Measurements from ENCODE around the gene PRMT1. TPM values are rescaled to one million over a fixed set of nuclear protein-coding genes. Genes with fewer than 3 reads are reported as not detected.
"Not testable (repeated sequence)": the region's sequence is repeated elsewhere in the genome, so short reads cannot be mapped to it uniquely, and the experiment has no call there.

PRMT1 gene
- polyA plus RNA-seq, 1 of the 3 experiments (the other 2 are of a cell fraction): 789 TPM

DNA sequence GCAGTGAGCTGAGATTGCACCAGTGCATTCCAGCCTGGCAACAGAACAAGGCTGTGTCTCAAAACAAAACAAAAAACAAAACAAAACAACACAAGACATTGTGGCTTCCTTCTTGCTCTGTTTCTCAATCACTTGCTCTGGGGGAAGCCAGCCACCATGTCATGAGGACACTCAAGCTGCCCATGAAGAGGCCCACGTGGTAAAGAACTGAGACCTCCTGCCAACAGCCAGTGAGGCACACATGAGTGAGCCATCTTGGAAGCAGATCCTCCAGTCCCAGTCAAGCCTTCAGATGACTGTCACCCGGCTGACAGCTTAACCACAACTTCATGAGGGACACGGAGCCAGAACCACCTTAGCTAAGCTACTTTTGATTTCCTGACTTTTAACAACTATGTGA lies 39.1 kb downstream of the PRMT1 start:
- TF ChIP-seq RXRA (IDR thresholded peaks at IDR 0.05; ENCODE audit: borderline replicate concordance, low read depth) (no peak), JUND (IDR thresholded peaks at IDR 0.05) (no peak)
- Histone ChIP-seq H3K9me2 (no peaks in the 10 kb centered on the region), H3K36me3 (replicated peaks in 1 of 2; ENCODE audit: control insufficient read depth in 1 of 2, insufficient read depth in 2 of 2, low read length in 1 of 2) (peaks cover 0 to 3% of the 10 kb centered on the region in 2 experiments), H3K79me2 (ENCODE audit: insufficient read depth) (no peaks in the 10 kb centered on the region), H3K27ac (ENCODE audit: low read depth in 2 of 2, low read length in 1 of 2) (no peak overlapping the region), H3K9me3 (no peaks in the 10 kb centered on the region), H3K4me3 (ENCODE audit: low read depth in 2 of 2, low read length in 1 of 2) (no peak overlapping the region), H3K4me2 (no peak overlapping the region), H3K4me1 (ENCODE audit: control insufficient read depth in 1 of 2, insufficient read depth in 2 of 2, low read depth in 1 of 2, low read length in 1 of 2) (peaks cover 0 to 8% of the 10 kb centered on the region in 2 experiments; a peak in 1 of 4 replicates), H3K9ac (no peak overlapping the region), H3F3A (replicated peaks; ENCODE audit: insufficient read depth) (no peaks in the 10 kb centered on the region), H4K20me1 (ENCODE audit: insufficient read depth) (no peaks in the 10 kb centered on the region), H3K27me3 (ENCODE audit: insufficient read depth) (no peaks in the 10 kb centered on the region), H2AFZ (ENCODE audit: low read depth) (no peak overlapping the region)
- WGBS (ENCODE audit: low lambda C conversion rate): 62% methylated on average over 3 of the region's 3 CpGs
- no peak for DNase-seq
- ChIA-PET POLR2A (no interaction called here), CTCF (interaction anchor here (1.3 kb wide), 1 partner anchor 37 kb away, joined by 4 read pairs; no protein-coding TSS in a partner anchor)

DNA sequence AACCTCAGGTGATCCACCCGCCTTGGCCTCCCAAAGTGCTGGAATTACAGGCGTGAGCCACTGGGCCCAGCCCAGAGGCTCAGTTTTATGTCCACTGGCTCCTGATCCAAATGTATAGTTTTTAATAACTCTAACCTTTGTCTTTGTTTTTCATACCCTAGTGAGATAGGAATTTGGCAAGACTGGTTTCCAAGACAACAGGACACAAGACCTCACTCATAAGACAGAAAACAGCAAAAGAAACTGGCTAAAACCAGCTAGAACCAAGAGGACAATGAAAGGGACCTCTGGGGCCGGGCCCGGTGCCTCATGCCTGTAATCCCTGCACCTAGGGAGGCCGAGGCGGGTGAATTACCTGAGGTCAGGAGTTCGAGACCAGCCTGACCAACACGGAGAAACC lies 41.4 kb downstream of the PRMT1 start:
- Histone ChIP-seq H4K20me1 (ENCODE audit: insufficient read depth) (no peaks in the 10 kb centered on the region), H3K36me3 (replicated peaks in 1 of 2; ENCODE audit: control insufficient read depth in 1 of 2, insufficient read depth in 2 of 2, low read length in 1 of 2) (no peaks in the 10 kb centered on the region), H3K4me1 (ENCODE audit: control insufficient read depth in 1 of 2, insufficient read depth in 2 of 2, low read depth in 1 of 2, low read length in 1 of 2) (peaks cover 0 to 2% of the 10 kb centered on the region in 2 experiments; a peak in 1 of 4 replicates), H3K27ac (ENCODE audit: low read depth in 2 of 2, low read length in 1 of 2) (no peak overlapping the region), H3F3A (replicated peaks; ENCODE audit: insufficient read depth) (no peaks in the 10 kb centered on the region), H2AFZ (ENCODE audit: low read depth) (no peak overlapping the region), H3K79me2 (ENCODE audit: insufficient read depth) (no peaks in the 10 kb centered on the region), H3K4me3 (ENCODE audit: low read depth in 2 of 2, low read length in 1 of 2) (no peak overlapping the region), H3K9ac (no peak overlapping the region), H3K9me2 (no peaks in the 10 kb centered on the region), H3K27me3 (ENCODE audit: insufficient read depth) (no peaks in the 10 kb centered on the region), H3K9me3 (no peaks in the 10 kb centered on the region), H3K4me2 (no peak overlapping the region)
- POLR2A ChIA-PET: no interaction called here
- WGBS (ENCODE audit: low lambda C conversion rate): 94% methylated on average over 8 of the region's 8 CpGs
- TF ChIP-seq, protein P1, sequence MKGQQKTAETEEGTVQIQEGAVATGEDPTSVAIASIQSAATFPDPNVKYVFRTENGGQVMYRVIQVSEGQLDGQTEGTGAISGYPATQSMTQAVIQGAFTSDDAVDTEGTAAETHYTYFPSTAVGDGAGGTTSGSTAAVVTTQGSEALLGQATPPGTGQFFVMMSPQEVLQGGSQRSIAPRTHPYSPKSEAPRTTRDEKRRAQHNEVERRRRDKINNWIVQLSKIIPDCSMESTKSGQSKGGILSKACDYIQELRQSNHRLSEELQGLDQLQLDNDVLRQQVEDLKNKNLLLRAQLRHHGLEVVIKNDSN (IDR thresholded peaks at IDR 0.05; ENCODE audit: borderline replicate concordance, low read depth): no peak
- no peak for TF ChIP-seq FOXM1 (IDR thresholded peaks at IDR 0.05; ENCODE audit: low read depth)
- CTCF ChIA-PET: interaction anchor here (0.6 to 2.2 kb wide), 4 partner anchors 9 to 242 kb away, joined by 3 to 9 read pairs (median 4); partner anchors contain the start of gene FUZ
- DNase-seq: no peak

DNA sequence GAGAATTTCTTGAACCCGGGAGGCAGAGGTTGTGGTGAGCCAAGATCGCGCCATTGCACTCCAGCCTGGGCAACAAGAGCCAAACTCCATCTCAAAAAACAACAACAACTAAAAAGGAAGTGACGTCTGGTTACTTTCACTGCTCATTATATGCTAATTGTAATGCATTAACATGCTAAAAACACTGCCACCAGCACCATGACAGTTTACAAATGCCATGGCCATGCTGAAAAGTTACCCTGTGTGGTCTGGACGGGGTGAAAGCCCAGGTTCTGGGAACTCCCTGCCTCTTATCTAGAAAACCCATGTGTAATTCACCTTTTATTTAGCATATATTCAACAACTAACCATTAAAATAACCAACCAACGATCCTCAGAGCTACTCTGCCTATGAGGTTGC lies 41.9 kb downstream of the PRMT1 start:
- no peaks in the 10 kb centered on the region for H3K27me3 ChIP-seq (ENCODE audit: insufficient read depth)
- TF ChIP-seq, protein P2, sequence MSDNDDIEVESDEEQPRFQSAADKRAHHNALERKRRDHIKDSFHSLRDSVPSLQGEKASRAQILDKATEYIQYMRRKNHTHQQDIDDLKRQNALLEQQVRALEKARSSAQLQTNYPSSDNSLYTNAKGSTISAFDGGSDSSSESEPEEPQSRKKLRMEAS (IDR thresholded peaks at IDR 0.05; ENCODE audit: low read depth): no peak
- TF ChIP-seq NFIC (IDR thresholded peaks at IDR 0.05; ENCODE audit: borderline replicate concordance): no peak
- no peak for TF ChIP-seq TEAD4 (IDR thresholded peaks at IDR 0.05; ENCODE audit: borderline replicate concordance, insufficient read depth)
- TF ChIP-seq JUND (IDR thresholded peaks at IDR 0.05): no peak
- no peak for TF ChIP-seq GABPA (IDR thresholded peaks at IDR 0.05; ENCODE audit: low read depth)
- no peak for TF ChIP-seq FOXJ3 (CRISPR knock-in tag; IDR thresholded peaks at IDR 0.05)
- TF ChIP-seq TAF1 (IDR thresholded peaks at IDR 0.05; ENCODE audit: borderline replicate concordance, low read depth, low read length): no peak
- TF ChIP-seq, protein P3, sequence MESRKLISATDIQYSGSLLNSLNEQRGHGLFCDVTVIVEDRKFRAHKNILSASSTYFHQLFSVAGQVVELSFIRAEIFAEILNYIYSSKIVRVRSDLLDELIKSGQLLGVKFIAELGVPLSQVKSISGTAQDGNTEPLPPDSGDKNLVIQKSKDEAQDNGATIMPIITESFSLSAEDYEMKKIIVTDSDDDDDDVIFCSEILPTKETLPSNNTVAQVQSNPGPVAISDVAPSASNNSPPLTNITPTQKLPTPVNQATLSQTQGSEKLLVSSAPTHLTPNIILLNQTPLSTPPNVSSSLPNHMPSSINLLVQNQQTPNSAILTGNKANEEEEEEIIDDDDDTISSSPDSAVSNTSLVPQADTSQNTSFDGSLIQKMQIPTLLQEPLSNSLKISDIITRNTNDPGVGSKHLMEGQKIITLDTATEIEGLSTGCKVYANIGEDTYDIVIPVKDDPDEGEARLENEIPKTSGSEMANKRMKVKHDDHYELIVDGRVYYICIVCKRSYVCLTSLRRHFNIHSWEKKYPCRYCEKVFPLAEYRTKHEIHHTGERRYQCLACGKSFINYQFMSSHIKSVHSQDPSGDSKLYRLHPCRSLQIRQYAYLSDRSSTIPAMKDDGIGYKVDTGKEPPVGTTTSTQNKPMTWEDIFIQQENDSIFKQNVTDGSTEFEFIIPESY (IDR thresholded peaks at IDR 0.05; ENCODE audit: borderline replicate concordance, low read depth): no peak
- TF ChIP-seq, protein P1 (IDR thresholded peaks at IDR 0.05; ENCODE audit: borderline replicate concordance, low read depth): no peak
- TF ChIP-seq TCF12 (IDR thresholded peaks at IDR 0.05): no peak
- TF ChIP-seq RAD21 (IDR thresholded peaks at IDR 0.05; ENCODE audit: low read length): no peak
- TF ChIP-seq RCOR1 (IDR thresholded peaks at IDR 0.05; ENCODE audit: low read length): no peak
- H4K20me1 ChIP-seq (ENCODE audit: insufficient read depth): no peaks in the 10 kb centered on the region
- no peaks in the 10 kb centered on the region for H3K36me3 ChIP-seq (replicated peaks in 1 of 2; ENCODE audit: control insufficient read depth in 1 of 2, insufficient read depth in 2 of 2, low read length in 1 of 2)
- no peaks in the 10 kb centered on the region for H3K4me1 ChIP-seq (ENCODE audit: control insufficient read depth in 1 of 2, insufficient read depth in 2 of 2, low read depth in 1 of 2, low read length in 1 of 2)
- WGBS (ENCODE audit: low lambda C conversion rate): 77% methylated on average over 6 of the region's 6 CpGs
- POLR2A ChIA-PET: no interaction called here
- H3K27ac ChIP-seq (ENCODE audit: low read depth in 2 of 2, low read length in 1 of 2): no peak overlapping the region
- H3K4me3 ChIP-seq (ENCODE audit: low read depth in 2 of 2, low read length in 1 of 2): no peak overlapping the region
- no peaks in the 10 kb centered on the region for H3F3A ChIP-seq (replicated peaks; ENCODE audit: insufficient read depth)
- CTCF ChIA-PET: interaction anchor here (0.6 to 2.2 kb wide), 2 partner anchors 9 to 242 kb away, joined by 3 to 9 read pairs; no protein-coding TSS in a partner anchor
- no peak overlapping the region for H3K4me2 ChIP-seq
- DNase-seq: no peak
- H3K9me3 ChIP-seq: no peaks in the 10 kb centered on the region
- H3K9me2 ChIP-seq: no peaks in the 10 kb centered on the region
- H3K9ac ChIP-seq: no peak overlapping the region
- H2AFZ ChIP-seq (ENCODE audit: low read depth): no peak overlapping the region
- no peaks in the 10 kb centered on the region for H3K79me2 ChIP-seq (ENCODE audit: insufficient read depth)

DNA sequence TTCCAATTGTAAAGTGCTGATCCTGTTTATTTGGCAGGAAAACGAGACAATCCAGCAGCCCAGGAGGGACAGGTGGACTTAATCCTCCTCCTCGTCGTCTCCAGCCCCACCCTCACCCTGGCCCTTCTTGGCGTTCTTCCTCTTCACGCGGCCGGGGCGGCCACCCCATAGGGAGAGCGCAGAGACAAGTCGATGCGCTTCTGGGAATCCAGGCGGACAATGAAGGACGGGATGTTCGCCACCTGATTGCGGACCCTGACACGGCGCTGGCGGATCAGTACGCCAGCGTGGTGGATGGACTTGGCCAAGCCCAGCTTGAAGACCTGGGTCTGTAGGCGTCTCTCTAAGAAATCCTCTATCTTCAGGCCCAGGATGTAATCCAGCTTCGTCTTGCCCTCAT lies 42.3 kb downstream of the PRMT1 start:
- H3F3A ChIP-seq (replicated peaks; ENCODE audit: insufficient read depth); H3K9me3 ChIP-seq; H3K9ac ChIP-seq; DNase-seq; H3K79me2 ChIP-seq (ENCODE audit: insufficient read depth); H3K4me3 ChIP-seq (ENCODE audit: low read depth in 2 of 2, low read length in 1 of 2); H3K36me3 ChIP-seq (replicated peaks in 1 of 2; ENCODE audit: control insufficient read depth in 1 of 2, insufficient read depth in 2 of 2, low read length in 1 of 2); CTCF ChIA-PET; H2AFZ ChIP-seq (ENCODE audit: low read depth); POLR2A ChIA-PET; H3K27ac ChIP-seq (ENCODE audit: low read depth in 2 of 2, low read length in 1 of 2); H3K4me1 ChIP-seq (ENCODE audit: control insufficient read depth in 1 of 2, insufficient read depth in 2 of 2, low read depth in 1 of 2, low read length in 1 of 2); H3K4me2 ChIP-seq; H3K9me2 ChIP-seq; H3K27me3 ChIP-seq (ENCODE audit: insufficient read depth); H4K20me1 ChIP-seq (ENCODE audit: insufficient read depth): not testable (repeated sequence)
- 90% methylated on average over 22 of the region's 22 CpGs for WGBS (ENCODE audit: low lambda C conversion rate)

Data from SK-N-SH (cell line).